ENCODE measurements around the gene SPTLC3. TPM values are rescaled to one million over a fixed set of nuclear protein-coding genes. Genes with fewer than 3 reads are reported as not detected.

SPTLC3 gene
- total RNA-seq, 2 experiments from 2014 or later = 0.38 to 0.59 TPM

DNA sequence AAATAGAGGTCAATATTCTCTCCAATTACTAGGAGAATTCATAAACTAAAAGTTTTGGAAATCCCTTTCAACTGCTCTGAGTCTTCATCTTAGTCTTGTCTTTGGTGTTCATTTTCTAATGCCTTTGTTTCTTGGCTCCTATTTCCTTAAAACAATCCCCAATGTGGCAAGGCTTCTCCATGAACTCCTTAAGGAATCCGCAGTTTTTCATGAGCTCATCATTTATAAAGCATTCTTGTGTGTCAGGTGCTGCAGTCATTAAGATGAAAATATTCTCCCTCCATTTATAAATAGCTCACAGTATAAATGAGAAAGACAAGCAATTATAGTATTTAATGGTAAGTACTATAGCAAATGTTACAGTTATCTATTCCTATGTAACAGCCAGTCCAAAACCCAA, 4.6 kb downstream of the SPTLC3 start:
- CTCF ChIA-PET = no interaction called here
- no peaks in the 10 kb centered on the region for H3K27me3 Mint-ChIP-seq
- intact Hi-C loops (cut with DNase I, micrococcal nuclease) = no loop called here
- peaks cover 47% of the 10 kb centered on the region for H3K4me1 Mint-ChIP-seq (ENCODE audit: low read depth)
- H3K4me3 ChIP-seq (ENCODE audit: low read length) = no peak overlapping the region
- H3K9me3 ChIP-seq (ENCODE audit: control insufficient read depth in 1 of 2, insufficient read depth in 1 of 2, low read length in 2 of 2) = no peaks in the 10 kb centered on the region
- DNase-seq = no peak
- no peaks in the 10 kb centered on the region for H3K36me3 ChIP-seq (ENCODE audit: insufficient read depth, low read length)
- H3K4me1 ChIP-seq (ENCODE audit: insufficient read depth, low read length) = peaks cover 6% of the 10 kb centered on the region
- H3K27ac Mint-ChIP-seq = no peak overlapping the region
- POLR2A ChIA-PET = no interaction called here
- H3K27ac ChIP-seq (ENCODE audit: low read depth in 1 of 2, low read length in 2 of 2) = no peak overlapping the region
- ATAC-seq (ENCODE audit: poor library complexity) = no peak
- H3K4me3 Mint-ChIP-seq = no peak overlapping the region
- no peaks in the 10 kb centered on the region for H3K9me3 Mint-ChIP-seq
- H3K36me3 Mint-ChIP-seq (ENCODE audit: low read depth) = no peaks in the 10 kb centered on the region
- TF ChIP-seq, protein P1, sequence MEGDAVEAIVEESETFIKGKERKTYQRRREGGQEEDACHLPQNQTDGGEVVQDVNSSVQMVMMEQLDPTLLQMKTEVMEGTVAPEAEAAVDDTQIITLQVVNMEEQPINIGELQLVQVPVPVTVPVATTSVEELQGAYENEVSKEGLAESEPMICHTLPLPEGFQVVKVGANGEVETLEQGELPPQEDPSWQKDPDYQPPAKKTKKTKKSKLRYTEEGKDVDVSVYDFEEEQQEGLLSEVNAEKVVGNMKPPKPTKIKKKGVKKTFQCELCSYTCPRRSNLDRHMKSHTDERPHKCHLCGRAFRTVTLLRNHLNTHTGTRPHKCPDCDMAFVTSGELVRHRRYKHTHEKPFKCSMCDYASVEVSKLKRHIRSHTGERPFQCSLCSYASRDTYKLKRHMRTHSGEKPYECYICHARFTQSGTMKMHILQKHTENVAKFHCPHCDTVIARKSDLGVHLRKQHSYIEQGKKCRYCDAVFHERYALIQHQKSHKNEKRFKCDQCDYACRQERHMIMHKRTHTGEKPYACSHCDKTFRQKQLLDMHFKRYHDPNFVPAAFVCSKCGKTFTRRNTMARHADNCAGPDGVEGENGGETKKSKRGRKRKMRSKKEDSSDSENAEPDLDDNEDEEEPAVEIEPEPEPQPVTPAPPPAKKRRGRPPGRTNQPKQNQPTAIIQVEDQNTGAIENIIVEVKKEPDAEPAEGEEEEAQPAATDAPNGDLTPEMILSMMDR (IDR thresholded peaks at IDR 0.05) = no peak
- H3K27me3 ChIP-seq (ENCODE audit: control insufficient read depth in 1 of 2, insufficient read depth in 2 of 2, low read length in 2 of 2) = no peaks in the 10 kb centered on the region

DNA sequence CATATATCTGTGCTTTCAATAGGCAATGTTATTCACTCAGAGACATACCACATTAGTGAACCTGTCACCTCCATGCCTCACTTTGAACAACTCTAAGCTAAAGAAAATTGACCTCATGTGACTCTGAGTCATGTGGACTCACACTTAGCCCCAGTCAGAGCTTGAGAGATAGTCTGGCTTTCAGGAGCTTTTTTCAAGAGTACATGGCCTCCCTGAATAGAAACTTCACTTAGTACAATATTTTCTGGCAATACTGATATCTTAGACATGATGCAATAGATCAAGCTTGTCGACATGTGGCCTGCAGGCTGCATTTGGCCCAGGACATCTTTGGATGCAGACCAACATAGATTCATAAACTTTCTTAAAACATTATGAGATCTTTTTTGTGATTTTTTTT, 8.5 kb downstream of the SPTLC3 start:
- TF ChIP-seq, protein P1 (IDR thresholded peaks at IDR 0.05) = no peak
- ChIA-PET POLR2A (no interaction called here), CTCF (no interaction called here)
- no peak overlapping the region for H3K27ac Mint-ChIP-seq
- ATAC-seq (ENCODE audit: poor library complexity) = no peak
- Histone ChIP-seq H3K4me1 (ENCODE audit: insufficient read depth, low read length) (no peaks in the 10 kb centered on the region), H3K36me3 (ENCODE audit: insufficient read depth, low read length) (no peaks in the 10 kb centered on the region), H3K4me3 (ENCODE audit: low read length) (no peak overlapping the region), H3K27me3 (ENCODE audit: control insufficient read depth in 1 of 2, insufficient read depth in 2 of 2, low read length in 2 of 2) (no peaks in the 10 kb centered on the region), H3K9me3 (ENCODE audit: control insufficient read depth in 1 of 2, insufficient read depth in 1 of 2, low read length in 2 of 2) (peaks cover under 1 to 4% of the 10 kb centered on the region in 2 experiments), H3K27ac (ENCODE audit: low read depth in 1 of 2, low read length in 2 of 2) (no peak overlapping the region)
- H3K27me3 Mint-ChIP-seq = no peaks in the 10 kb centered on the region
- no peaks in the 10 kb centered on the region for H3K36me3 Mint-ChIP-seq (ENCODE audit: low read depth)
- no peak for DNase-seq
- intact Hi-C loops (cut with DNase I, micrococcal nuclease) = no loop called here
- no peak overlapping the region for H3K4me3 Mint-ChIP-seq
- peaks cover 14% of the 10 kb centered on the region for H3K4me1 Mint-ChIP-seq (ENCODE audit: low read depth)
- H3K9me3 Mint-ChIP-seq = peaks cover 12% of the 10 kb centered on the region

DNA sequence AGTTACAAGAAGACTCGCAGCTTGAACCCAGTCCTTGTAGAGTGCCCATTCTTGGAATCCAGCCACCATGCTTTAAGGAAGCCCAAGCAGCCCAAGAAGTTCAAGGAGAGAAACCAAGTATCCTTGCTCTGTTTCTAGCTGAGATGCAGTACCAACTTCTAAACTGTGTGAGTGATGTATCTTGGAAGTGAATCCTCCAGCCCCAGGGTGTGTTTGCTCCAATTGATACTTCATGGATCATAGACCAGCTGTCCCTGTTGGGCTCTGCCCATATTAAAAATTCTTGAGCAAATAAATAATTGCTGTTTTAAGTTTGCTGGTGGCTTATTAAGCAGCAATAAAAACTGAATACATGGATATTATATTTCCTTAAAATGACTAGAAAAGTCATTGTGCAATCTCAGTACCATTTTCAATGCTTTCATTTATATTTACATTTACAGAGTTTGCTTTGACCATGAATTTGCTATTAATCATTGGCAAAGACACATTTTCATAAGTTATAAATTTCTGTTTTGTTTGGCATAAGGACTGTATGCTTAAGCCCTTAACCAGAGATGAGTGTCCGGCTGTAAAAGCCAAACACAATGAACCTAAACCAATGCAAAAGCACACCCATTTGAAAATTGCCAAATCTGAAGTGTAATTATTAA, 9.2 kb downstream of the SPTLC3 start:
- H3K9me3 ChIP-seq (ENCODE audit: control insufficient read depth in 1 of 2, insufficient read depth in 1 of 2, low read length in 2 of 2) = peaks cover 4 to 8% of the 10 kb centered on the region in 2 experiments
- ATAC-seq (ENCODE audit: poor library complexity) (no peak), DNase-seq (no peak)
- Mint-ChIP-seq H3K4me3 (no peak overlapping the region), H3K9me3 (peaks cover 12% of the 10 kb centered on the region), H3K27ac (no peak overlapping the region), H3K36me3 (ENCODE audit: low read depth) (no peaks in the 10 kb centered on the region), H3K27me3 (no peaks in the 10 kb centered on the region), H3K4me1 (ENCODE audit: low read depth) (peaks cover 6% of the 10 kb centered on the region)
- no peaks in the 10 kb centered on the region for H3K27me3 ChIP-seq (ENCODE audit: control insufficient read depth in 1 of 2, insufficient read depth in 2 of 2, low read length in 2 of 2)
- ChIA-PET POLR2A (no interaction called here), CTCF (no interaction called here)
- intact Hi-C loops (cut with DNase I, micrococcal nuclease) = no loop called here
- no peak overlapping the region for H3K4me3 ChIP-seq (ENCODE audit: low read length)
- no peak overlapping the region for H3K27ac ChIP-seq (ENCODE audit: low read depth in 1 of 2, low read length in 2 of 2)
- no peaks in the 10 kb centered on the region for H3K36me3 ChIP-seq (ENCODE audit: insufficient read depth, low read length)
- no peaks in the 10 kb centered on the region for H3K4me1 ChIP-seq (ENCODE audit: insufficient read depth, low read length)
- TF ChIP-seq, protein P1 (IDR thresholded peaks at IDR 0.05) = no peak

Measured in CD4-positive, alpha-beta T cell (primary cell).